ENCODE data around the gene FOXL2. TPM values are rescaled to one million over a fixed set of nuclear protein-coding genes. Genes with fewer than 3 reads are reported as not detected.

FOXL2 gene
- total and polyA plus RNA-seq, 7 donors, result 0.01 to 0.39 (median 0.21) TPM; not detected in 3

DNA sequence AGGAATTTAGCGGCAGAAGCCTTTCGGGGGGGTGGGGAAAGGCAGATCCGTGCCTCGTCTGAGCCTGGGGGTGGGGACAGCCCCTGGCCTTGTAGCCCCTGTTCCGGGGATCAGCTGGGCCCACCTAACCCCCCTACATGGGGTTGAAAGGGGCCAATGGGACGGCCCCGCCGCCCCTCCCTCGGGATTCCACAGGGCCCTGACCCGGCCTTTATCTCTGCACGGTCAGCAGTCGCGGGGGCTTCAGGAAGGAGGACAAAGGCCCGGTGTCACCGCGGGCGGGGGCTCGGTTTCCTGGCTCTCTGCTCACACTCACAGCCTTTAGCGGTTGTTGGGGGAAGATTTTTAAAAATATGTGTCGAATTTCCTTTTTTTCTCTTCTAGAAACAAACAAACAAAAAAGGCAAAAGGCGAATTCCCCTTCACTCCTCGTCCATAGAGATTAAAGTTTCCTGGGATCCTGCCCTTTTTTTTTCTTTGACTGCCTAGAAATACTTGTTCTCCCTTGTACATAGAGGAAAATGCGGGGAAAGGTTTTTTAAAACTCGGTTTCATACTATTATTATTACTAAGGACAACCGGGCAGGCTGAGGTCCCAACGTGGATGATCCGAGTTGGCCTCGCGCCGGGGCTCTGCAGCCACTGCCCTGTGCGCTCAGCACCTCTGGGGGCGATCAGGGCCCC lies 7.9 kb downstream of the FOXL2 start:
- Histone ChIP-seq H3K27me3 (ENCODE audit: insufficient read depth in 3 of 3, low read length in 2 of 3) (peaks cover 0 to 84% (median 41%) of the 10 kb centered on the region in 3 donors), H3K36me3 (ENCODE audit: insufficient read depth in 1 of 2, low read depth in 1 of 2) (no peaks in the 10 kb centered on the region), H3K27ac (no peak overlapping the region), H3K4me1 (peaks cover 36% of the 10 kb centered on the region), H3K9me3 (no peaks in the 10 kb centered on the region), H3K4me3 (no peak overlapping the region)
- 14 to 19% (median 15%) methylated on average over 28 to 32 of the region's 32 CpGs for WGBS, 3 donors
- TF ChIP-seq, protein P1, sequence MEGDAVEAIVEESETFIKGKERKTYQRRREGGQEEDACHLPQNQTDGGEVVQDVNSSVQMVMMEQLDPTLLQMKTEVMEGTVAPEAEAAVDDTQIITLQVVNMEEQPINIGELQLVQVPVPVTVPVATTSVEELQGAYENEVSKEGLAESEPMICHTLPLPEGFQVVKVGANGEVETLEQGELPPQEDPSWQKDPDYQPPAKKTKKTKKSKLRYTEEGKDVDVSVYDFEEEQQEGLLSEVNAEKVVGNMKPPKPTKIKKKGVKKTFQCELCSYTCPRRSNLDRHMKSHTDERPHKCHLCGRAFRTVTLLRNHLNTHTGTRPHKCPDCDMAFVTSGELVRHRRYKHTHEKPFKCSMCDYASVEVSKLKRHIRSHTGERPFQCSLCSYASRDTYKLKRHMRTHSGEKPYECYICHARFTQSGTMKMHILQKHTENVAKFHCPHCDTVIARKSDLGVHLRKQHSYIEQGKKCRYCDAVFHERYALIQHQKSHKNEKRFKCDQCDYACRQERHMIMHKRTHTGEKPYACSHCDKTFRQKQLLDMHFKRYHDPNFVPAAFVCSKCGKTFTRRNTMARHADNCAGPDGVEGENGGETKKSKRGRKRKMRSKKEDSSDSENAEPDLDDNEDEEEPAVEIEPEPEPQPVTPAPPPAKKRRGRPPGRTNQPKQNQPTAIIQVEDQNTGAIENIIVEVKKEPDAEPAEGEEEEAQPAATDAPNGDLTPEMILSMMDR (IDR thresholded peaks at IDR 0.05), result no peak
- intact Hi-C loops (cut with DNase I), result loop anchor here in 1 of 2 donors (5.0 kb wide), 1 partner anchor 388 kb away; no protein-coding TSS in a partner anchor
- DNase-seq, result no peak
- no peak for ATAC-seq

DNA sequence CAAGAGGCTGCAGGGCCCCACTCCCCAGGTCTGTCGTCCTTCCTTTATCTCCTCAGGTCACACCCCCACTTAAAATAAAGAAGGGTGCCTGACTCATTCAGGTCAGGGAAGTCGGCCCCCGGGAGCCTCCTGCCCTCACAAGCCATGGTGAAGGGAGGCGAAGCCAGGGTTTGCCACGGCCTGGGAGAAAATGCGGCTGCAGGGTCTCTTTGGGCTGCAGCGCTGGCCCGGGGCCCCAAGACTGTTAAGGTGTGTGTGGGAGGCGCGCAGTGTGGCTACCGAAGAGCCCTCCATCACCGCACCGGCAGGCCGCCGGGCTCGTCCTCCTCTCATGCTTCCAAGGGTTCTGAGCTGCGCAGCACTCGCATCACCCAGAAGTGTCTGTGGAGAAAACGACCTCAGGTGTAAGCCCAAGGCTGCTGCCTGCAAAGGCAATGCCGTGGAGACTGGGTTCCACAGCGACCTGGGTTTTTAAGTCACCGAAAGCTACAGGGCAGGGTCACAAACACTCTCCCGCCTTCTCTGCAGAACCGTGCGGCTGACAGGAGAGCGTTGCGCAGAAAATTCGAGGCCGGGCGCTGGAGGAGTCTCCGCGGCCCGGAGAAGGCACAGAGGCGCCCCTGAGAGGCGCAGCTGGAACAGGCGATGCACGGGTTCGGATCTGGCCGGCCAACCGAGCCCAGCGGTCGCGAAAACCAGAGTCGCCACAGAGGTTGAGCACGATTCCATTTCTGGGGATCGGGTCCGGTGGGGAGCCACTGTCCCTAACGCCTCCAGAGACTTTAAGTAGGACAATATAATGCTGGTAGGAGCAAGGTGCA lies 8.7 kb downstream of the FOXL2 start:
- TF ChIP-seq, protein P1 (IDR thresholded peaks at IDR 0.05), result no peak
- H3K9me3 ChIP-seq, result no peaks in the 10 kb centered on the region
- peak in 2 of 4 donors; percentile 13 to 22 for ATAC-seq
- no peak overlapping the region for H3K27ac ChIP-seq
- DNase-seq, result no peak
- H3K4me1 ChIP-seq, result peaks cover 36% of the 10 kb centered on the region
- intact Hi-C loops (cut with DNase I), result loop anchor here in 1 of 2 donors (5.0 kb wide), 1 partner anchor 389 kb away; no protein-coding TSS in a partner anchor
- no peaks in the 10 kb centered on the region for H3K36me3 ChIP-seq (ENCODE audit: insufficient read depth in 1 of 2, low read depth in 1 of 2)
- H3K27me3 ChIP-seq (ENCODE audit: insufficient read depth in 3 of 3, low read length in 2 of 3), result peaks cover 0 to 76% (median 37%) of the 10 kb centered on the region in 3 donors
- no peak overlapping the region for H3K4me3 ChIP-seq
- WGBS, 3 donors, result 8 to 15% (median 14%) methylated on average over 47 to 48 of the region's 48 CpGs

DNA sequence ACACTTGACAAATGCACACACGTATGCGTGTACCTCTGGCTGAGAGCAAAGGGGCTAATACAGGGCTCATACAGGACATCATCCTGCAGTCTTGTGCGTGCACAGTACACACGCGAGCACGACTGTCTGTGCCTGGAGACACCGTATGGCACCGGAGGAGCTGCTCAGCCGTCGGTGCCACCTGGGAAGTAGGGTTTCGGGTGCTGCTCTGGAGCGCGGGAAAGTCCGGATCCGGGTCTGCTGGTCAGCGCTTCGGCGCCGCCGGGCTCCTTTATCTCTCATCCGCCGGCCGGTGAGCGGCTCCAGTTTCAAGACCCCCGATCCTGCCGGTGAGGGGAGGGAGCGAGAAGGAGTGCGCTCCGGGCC lies 9.3 kb downstream of the FOXL2 start:
- H3K27ac ChIP-seq, result no peak overlapping the region
- ATAC-seq (peak in 1 of 4 donors; percentile 16), DNase-seq (no peak)
- WGBS, 3 donors, result 9 to 25% (median 22%) methylated on average over 23 to 29 of the region's 29 CpGs
- no peak overlapping the region for H3K4me3 ChIP-seq
- H3K27me3 ChIP-seq (ENCODE audit: insufficient read depth in 3 of 3, low read length in 2 of 3), result peaks cover 0 to 70% (median 31%) of the 10 kb centered on the region in 3 donors
- peaks cover 36% of the 10 kb centered on the region for H3K4me1 ChIP-seq
- no peaks in the 10 kb centered on the region for H3K9me3 ChIP-seq
- H3K36me3 ChIP-seq (ENCODE audit: insufficient read depth in 1 of 2, low read depth in 1 of 2), result no peaks in the 10 kb centered on the region
- TF ChIP-seq, protein P1 (IDR thresholded peaks at IDR 0.05), result no peak
- intact Hi-C loops (cut with DNase I), result loop anchor here in 1 of 2 donors (5.0 kb wide), 1 partner anchor 390 kb away; no protein-coding TSS in a partner anchor

DNA sequence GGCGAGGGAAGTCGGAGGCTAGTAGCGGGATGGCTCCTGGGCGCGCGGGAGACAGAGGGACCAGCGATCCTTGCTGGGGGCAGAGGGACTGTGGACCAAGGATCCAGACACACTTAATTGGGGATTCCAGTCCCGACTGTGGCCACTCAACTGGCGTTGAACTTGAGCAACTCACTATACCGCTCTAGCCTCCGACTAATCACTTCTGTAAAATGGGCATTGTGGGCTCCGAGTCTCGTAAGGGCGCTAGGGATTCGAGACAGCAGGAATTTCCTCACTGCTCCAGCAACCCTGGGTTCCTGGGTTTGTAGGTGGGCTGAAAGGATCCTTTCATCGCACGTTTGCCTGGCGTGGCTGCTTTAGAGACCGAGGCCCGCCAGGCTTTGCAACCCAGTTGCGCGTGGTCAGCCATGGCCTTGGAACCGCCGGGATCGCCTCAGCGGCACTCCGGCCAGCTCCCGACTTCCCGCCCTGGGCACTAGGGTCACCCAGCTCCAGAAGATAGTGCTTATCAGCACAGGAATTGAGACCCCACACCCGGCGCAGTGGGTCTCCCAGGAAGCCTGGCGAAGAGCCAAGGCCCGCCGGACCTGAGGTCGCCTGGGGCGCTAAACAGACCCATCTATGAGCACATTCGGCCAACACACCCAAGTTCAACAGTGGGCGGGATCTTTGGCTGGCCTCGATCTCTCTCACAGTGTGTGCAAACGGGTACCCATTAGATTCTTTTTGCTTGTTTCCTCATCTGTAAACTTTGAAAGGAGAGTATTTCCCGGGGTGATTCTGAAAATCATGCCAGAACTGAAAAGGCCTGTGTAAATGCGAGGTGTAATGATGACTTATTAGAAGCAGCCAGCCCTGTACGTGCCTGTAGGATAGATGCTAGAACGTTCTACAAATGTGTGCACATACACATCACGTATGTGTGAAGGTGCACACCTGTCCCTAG lies 9.9 kb downstream of the FOXL2 start:
- ATAC-seq, result peak in 2 of 4 donors; percentile 15 to 35
- WGBS, 3 donors, result 15 to 23% (median 21%) methylated on average over 45 of the region's 45 CpGs
- peak overlapping the region; percentile 66 for H3K4me3 ChIP-seq
- intact Hi-C loops (cut with DNase I), result loop anchor here in 1 of 2 donors (5.0 kb wide), 1 partner anchor 390 kb away; no protein-coding TSS in a partner anchor
- no peak overlapping the region for H3K27ac ChIP-seq
- peak in 1 of 2 donors; percentile 54 for DNase-seq
- no peaks in the 10 kb centered on the region for H3K36me3 ChIP-seq (ENCODE audit: insufficient read depth in 1 of 2, low read depth in 1 of 2)
- H3K27me3 ChIP-seq (ENCODE audit: insufficient read depth in 3 of 3, low read length in 2 of 3), result peaks cover 0 to 64% (median 31%) of the 10 kb centered on the region in 3 donors
- H3K9me3 ChIP-seq, result no peaks in the 10 kb centered on the region
- peaks cover 36% of the 10 kb centered on the region for H3K4me1 ChIP-seq
- TF ChIP-seq, protein P1 (IDR thresholded peaks at IDR 0.05), result no peak

Data from psoas muscle (tissue), 8 donors.